DMS114 treated with DMSO at 0.1 percent for 48 hours (cell line): Measurements from ENCODE around the gene PCSK4.
A peak's percentile ranks its signal among the peaks of the same experiment; 100 is the strongest.

Source experiments
- DNase-seq: peaks from one replicate; lab custom pipeline; 2025; ENCODE audit not compliant: unreplicated experiment; lab: John Stamatoyannopoulos, UW

The PCSK4 gene

DNA sequence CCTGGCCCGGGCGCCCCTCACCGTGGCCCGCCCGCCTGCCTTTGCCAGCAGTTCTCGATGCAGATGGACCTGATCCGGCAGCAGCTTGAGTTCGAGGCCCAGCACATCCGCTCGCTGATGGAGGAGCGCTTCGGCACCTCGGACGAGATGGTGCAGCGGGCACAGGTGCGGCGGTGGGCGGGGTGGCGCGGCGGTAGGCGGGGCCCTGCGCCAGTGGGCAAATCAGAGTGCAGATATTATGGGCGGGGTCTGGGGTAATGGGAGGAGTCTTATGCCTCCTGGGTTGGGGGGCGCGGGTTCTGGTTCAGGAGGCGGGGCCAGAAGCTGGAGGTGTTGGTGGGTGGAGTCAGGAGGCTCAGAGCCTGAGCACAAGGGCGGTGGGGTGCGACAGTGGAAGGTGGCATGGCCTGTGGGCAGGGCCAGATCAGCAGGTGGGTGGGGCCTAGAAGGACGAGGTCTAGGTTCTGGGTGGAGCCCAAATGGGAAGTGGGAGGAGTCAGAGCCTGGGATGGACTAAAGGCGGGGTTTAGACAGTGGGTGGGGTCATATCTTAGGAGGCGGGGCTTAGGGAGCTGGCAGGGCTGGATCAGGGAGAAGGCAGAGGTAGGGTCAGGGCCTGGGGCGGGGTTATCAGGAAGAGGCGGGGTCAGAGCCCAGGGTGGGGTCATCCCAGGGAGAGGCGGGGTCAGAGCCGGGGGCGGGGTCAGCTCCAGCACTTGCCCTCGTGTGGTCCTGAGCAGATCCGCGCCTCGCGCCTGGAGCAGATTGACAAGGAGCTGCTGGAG lies 34.6 kb downstream of the PCSK4 start:
- no peak for DNase-seq

DNA sequence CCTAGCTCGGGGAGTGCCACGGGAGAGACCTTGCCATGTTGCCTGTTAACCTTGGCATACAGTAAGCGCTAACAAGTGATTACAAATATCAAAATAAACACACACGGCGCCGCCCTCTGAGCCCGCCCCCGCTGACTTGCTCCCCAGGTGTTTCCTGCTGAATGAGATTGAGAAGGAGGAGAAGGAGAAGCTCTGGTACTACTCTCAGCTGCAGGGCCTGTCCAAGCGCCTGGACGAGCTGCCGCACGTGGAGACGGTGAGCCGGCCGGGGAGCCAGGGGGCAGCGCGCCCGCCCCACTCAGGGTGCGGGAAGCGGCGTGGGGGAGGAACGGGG lies 35.2 kb downstream of the PCSK4 start:
- DNase-seq: no peak

DNA sequence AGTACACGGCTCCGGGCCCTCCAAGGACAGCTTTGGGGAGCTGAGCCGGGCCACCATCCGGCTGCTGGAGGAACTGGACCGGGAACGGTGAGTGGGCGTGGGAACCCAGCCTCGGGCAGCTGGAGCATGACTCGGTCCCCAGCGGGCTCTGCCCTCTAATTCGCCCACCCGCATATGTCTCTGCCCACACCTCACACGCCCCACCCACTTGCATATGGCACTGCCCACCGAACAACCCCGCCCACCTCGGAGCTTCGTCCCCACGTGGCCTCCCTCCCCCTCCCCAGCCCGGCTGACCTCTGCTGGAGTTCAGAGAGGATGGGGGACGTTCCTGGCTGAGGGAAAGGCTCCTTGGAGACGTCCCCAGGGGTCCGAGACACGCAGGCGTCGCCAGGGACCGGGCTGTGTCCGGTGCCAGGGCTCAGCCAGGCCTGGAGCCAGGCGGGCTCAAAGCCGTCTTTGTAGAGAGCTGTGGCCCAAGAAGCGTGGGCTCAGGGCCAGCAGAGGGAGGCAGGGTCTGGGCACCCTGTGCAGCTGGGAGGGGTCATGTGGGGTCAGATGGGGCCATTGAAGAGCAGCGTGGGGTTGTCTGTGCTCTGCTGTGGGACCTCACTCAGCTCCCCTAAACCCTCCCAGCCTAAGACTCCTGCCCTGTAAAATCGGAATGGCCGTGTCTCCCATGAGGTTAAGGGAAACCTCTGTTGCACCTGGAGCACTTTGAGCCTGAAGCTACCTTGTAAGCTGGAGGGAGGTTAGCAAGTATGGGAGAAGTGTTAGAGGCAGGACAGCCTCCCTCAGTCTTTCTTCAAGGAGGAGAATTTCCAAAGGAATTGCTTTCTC lies 36.4 kb downstream of the PCSK4 start:
- DNase-seq: no peak

DNA sequence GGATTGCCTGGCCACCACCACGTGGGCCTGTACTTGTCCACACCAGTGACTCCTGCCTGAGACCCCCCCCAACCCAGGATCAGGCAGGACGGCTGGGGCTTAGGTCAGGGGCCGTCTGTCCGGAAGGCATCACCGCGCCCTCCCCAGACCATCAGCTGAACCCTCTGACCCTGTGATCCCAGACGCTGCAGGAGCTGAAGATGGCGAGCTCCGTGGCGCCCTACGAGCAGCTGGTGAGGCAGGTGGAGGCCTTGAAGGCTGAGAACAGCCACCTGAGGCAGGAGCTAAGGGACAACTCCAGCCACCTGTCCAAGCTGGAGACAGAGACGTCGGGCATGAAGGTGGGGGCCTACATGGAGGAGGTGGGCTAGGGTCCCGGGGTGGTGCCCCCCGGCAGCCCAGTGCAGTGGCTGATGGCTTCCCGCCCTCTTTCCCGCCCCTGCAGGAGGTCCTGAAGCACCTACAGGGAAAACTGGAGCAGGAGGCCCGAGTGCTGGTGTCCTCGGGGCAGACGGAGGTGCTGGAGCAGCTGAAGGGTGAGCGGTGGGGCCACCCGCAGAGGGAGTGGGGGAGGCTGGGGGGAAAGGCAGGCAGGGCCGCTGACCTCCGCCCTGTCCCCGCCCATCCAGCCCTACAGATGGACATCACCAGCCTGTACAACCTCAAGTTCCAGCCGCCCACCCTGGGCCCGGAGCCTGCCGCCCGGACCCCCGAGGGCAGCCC lies 37.2 kb downstream of the PCSK4 start:
- DNase-seq: no peak

DNA sequence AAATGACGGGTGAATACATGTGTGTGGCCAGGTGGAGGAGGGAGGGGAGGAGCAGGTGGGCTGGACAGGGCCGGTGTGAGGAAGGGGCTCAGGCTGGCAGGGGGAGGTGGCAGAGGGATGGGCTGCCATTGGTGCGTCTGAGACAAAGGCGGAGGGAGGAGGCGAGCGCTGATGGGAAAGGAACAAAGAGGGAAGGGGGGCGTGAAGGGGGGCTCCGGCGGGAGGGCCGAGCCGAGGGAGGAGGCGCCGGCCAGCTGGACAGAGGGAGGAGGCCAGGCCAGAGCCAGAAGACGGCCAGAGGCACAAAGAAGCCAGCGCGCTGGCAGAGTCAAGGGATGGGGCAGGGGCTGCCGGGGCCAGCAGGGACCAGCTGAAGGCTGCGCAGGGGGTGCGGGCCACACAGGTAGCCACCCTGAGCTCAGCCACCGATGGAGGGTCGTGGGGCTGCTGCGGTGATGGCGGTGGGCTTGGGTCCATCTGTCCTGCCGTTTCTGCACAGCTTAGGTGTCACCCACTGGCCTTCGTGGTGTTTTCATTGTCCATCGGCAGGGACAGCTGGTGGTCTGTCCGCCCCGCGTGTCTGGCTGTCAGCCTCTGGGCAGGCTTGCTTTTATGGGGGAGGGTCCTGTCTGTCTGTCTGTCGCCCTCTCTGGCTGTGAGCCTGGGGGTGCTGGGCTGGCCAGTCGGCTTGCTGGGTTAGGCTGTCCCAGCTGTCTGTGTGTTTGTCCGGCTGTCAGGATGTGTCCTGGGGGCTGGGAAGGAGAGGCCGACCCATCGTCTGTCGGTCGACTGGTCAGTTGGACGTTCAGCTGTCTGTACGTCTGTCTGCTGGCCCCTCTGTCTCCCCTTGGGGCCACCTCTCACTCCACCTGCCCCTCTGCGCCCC lies 38.0 kb downstream of the PCSK4 start:
- DNase-seq: no peak

DNA sequence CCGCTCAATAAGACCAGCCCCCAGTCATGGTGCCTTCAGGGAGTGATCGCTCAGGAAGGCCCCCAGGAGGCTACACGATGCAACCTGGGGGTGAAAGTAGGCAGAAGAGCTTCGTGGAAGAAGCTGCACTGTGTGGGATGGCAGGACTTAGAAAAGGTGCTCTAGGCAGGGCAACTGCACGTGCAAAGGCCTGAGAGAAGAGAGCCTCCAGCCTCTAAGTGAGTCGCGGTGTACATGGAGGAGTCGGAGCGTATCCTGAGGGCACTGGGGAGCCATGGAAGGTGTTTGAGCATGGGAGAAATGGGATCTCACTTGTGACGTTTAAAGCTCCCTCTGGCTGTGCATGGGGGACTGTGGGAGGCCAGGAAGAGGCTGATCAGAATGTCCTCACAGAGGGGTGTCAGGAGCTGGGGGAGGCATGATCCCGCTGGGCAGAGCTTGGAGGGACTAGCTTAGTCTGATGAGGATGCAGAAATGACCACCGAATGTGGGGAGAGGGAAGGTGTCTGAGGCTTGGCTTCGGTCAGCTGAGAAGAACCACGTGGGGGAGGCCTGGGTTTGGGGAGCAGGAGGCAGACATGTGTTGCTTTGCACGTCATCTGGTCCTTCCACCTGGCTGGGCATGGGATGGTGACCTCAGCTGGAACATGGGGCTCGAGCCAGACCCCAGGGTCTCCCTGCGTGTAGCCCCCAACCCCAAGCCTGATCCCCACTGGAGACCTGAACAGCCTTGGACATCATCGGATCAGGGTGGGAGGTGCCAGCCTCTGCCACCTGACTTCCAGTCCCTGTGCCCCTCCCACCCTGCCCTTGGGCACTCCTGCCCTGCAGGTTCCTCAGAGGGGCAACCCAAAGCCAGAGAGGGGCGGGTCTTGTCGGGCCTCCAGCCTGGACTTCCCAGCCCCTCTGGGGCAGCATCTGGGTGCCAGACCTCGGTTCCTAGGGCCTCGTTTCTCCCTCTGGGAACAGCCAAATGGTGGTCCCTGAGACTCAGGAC lies 39.1 kb downstream of the PCSK4 start:
- no peak for DNase-seq

DNA sequence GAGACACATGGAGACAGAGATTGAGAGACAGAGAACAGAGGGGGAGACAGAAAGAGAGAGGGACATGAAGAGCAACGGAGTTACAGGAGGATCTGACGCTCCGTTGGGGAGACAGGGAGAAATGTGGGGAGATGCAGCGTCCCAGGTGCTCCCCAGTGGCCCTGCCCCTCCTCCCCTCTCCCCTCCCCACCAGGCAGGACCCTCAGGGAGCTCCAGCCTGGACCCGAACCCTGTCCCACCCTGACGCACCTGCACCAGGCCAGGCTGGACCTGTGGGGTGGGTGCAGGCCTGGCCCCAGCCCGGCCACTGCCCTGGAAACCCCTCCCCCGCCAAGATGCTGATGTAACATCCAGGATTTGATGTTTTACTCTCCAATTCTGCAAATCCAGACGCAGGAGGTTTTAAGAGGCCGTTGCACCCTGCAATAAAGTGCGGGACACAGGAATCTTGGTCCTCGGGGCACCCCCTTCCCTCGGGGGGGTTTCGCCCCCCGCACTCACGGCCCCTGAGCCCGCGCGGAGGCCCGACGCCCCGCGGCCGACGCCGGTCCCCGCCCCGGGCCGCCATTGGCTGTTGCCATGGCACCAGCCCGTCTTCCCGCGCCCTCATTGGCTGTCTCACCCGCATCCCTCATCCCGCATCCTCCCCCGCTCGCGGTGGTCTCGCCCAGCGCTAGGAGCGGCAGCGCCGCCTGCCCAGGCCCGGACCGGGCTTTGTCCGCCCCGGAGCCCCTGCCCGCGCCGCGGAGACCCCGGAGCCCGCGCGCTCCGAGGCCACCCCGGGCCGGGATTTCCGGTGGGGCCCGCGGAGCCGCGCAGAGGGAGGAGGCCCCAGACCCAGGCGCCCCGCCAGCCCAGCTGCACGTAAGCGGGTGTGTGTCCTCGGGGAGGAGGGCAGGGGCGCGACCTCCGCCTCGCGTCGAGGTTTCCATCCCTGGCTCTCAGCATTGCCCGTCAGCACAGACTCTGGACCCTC lies 40.4 kb downstream of the PCSK4 start, which contains the start of gene APC2:
APC2 (plus strand) TSS at position 655 of the 976 bp plus-strand sequence. CDS start 2,881 bp downstream, outside the sequence.
- DNase-seq: peak; percentile 21

DNA sequence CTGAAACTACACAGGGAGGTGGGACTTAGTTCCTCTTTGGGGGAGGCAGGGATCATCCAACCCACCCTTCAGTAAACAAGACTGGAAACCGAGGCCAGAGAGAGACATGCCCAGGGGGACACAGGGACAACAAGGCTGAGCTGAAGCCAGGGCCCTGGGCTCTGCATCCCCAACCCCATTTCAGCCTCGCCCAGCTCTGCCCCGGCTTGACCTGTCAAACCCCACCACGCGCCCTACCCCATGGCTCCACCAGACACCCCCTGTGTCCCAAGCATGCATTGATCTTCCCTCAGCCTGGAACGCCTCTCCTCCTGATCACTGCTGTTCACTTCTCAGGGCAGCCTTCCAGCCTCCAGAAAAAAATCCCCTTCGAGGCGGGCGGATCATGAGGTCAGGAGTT lies 42.2 kb downstream of the PCSK4 start:
- DNase-seq: no peak

DNA sequence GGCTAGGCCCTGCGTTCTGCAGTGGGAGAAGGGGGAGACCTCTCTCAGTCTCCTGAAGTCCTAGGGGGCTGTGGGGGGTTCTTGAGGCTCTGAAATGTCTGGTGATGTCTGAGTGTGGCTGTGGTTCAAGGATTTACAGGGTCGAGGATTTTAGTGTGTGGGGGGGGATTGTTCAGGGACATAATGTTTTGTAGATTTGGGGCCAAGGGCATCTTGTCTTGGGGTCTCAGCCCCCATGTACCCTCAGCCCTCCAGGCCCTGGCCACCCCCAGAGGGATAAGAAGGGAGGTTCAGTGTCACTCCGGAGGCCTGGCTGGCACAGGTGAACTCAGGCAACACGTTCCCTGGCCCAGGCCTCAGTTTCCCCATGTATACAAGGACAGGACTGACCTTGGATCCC lies 42.6 kb downstream of the PCSK4 start:
- no peak for DNase-seq

DNA sequence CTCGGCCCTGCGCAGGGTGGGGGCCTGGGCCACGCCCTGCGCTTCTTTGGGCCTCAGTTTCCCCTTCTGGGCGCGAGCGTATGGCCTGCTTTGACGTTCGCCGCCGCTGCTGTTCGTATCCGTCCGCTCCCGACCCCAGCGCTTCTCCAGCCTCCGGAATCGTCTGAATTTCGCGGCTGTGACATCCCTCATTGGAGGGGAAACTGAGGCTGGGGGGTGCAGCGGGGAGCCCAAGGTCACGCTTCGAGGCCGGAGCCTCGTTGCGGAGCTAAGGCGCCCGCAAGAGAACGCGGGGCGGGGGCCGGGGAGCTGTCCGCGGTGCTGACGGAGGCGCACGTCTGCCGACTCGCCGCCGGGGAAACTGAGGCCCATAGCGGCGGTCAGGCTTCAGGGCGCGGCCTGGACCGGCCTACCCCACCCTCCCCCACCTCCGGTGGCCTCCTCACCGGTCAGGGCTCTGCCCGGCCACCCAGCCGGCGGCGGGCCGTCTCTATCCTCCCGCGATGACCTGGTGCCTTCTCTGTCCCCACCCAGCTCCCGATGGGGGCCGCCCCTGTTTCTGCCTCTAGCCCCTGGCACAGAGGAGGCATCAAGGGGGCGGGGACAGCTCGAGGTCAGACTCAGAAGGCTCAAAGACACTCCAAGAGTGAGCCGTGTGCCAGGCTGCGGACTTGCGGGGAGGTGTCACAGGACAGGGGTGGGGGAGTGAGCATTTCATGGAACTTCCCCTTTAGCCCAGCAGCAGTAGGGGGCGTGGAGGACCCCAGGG lies 43.3 kb downstream of the PCSK4 start:
- DNase-seq: no peak

DNA sequence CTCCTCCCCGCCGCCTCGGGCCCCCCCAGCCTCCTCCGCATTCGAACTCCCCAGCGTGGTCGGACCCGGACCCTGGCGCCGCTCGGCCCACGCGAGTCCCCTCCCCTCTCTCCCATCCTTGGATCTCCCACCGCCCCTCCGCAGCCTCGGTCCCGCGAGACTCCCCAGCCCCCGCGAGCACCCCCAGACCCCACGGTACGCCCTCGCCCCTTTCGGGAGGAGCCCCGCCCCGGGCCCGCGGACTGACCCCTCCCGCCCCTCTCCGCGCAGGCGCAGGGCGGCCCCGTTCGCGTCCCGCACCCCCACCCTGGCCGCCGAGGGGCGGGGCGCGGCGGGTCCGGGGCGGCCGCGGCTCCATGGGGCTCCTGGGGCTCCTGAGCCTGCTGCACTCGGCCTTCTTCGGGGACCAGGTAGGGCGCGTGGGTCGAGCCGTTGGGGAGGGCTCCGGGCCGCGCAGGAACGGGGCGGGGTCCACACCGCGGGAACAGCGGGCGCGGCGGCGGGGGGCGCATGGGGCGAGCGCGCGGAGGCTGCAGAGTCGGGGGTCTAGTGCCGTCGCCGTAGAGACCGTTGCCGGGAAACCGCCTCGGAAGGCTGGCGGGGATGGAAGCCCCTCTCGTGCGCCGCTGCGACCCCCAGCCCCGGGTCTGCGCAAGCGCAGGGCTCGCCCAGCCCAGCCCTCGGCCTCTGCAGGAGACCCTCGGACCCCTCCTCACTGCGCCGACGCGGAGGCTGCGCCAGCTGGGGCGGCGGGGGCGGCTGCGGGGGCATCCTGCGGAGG lies 44.0 kb downstream of the PCSK4 start:
- DNase-seq: peak; percentile 14

DNA sequence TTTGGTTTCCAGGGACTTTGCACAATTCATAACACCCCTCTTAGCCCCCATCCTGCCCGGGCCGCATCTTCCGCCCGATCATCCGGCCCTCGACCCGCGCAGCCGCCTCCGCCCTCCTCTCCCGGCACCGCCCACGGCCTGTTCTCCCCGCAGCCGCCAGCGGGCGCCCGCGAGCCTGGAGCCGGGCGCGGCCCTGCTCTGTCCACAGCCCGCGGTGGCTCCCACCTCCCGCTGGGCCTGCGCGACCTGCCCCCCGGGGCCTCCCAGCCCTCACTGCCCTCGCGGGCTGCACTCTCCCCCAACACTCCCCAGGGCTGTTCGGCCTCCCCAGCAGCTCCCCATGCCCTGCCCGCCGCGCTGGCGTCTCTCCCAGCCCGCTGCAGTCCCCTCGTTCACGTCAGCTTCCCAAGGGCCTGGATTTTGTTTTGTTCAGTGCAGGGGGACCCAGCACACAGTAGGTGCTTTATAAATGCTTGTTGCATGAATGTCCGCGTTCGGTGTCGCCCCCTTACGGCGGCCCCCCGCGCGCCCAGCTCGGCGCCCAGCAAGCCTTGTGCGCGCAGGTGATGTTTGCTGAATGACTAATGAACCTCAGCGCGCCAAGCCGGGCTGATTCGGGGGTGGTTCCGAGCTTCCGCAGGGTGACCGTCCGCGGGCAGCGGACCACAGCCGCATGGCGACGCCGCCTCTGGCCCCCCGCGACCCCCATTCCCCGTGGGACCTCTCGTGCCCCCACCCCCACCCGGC lies 44.8 kb downstream of the PCSK4 start:
- DNase-seq: peak; percentile 23

DNA sequence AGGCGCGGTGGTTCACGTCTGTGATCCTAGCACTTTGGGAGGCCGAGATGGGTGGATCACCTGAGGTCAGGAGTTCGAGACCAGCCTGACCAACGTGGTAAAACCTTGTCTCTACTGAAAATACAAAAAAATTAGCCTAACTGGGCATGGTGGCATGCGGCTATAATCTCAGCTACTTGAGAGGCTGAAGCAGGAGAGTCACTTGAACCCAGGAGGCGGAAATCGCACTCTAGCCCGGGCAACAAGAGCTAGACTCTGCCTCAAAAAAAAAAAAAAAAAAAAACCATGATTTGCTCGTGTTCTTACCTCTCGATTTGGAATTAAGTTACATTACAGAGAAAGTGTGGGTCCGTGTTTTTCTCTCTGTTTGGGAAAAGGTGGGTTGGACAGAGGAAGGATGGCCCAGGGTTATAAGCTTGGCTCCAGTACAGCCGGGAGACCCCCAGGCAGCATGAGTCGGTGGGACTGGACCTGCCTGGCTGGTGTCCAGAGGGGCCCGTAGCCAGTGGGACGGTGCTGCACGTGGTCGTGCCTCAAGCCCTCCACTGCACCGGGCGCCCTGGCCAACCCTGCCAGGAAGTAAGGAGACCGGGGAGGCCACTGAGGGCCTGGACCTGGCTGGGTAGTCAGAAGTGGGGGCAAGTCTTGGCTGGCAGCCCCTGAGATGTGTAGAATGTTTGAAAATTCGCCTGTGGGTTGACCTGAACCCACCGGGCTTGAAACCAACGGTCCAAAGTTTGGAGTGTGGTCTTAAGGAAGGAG lies 48.3 kb downstream of the PCSK4 start:
- no peak for DNase-seq

DNA sequence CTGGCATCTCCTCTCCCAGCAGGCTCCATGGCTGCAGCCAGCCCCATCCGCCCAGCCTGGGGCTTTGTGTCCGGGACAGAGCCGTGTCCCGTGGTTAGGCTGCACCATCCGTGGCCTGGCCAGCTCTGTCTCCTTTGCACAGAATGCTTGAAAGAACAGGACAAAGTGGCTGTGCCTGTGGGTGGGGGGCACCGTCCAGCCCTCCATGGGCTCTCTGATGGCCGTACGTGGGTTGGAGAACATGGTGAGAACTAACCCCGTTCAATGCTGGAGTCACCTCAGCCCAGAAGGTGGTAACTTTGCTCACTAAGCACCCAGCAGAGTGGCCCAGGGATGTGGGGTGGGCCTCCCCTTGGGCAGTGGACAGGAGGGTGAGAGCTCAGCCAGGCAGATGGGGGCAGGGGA lies 49.1 kb downstream of the PCSK4 start:
- no peak for DNase-seq

DNA sequence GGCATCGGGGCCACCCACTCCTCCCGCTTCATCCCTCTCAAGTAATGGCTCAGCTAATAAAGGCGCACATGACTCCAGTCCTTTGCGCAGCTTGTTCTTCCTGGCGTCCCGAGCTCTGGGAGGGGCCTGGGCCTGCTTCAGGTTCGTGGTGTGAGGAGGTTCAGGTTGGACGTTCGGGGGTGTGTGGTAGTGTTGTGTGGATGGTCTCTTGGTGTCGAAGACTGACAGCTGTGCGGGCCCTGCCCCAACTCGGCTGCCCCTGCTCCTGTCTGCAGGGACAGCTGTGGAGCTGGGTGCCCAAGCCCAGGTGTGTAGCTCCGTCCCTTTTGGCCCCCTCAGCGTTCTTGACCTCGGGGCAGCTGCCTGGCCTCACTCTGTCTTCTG lies 49.7 kb downstream of the PCSK4 start:
- no peak for DNase-seq
